IMR-90 (cell line): ENCODE data around the gene LLGL2. TPM values are rescaled to one million over a fixed set of nuclear protein-coding genes. Genes with fewer than 3 reads are reported as not detected.

ENCODE experiments used
- ATAC-seq: fragments of 200-7000 bp; cut with Tn5 transposase; 2 replicates; pipeline ENCODE4 v1.9.1; 2020; ENCODE audit warnings: low read depth, mild to moderate bottlenecking, moderate library complexity
- BruUV-seq: library from RNA; stranded (reverse); fragments of 400-500 nt; replicated peaks from 2 replicates; lab custom pipeline; 2021; lab: Mats Ljungman, UMichigan
- CTCF ChIA-PET: fragments of 300-600 bp; formaldehyde crosslinking; extraction: SDS; loops from one replicate; lab custom pipeline; 2021; ENCODE audit warnings: antibody characterized with exemption; lab: Yijun Ruan, JAX
- POLR2A ChIA-PET: fragments of 300-600 bp; sonication (Branson Sonifier 250); formaldehyde crosslinking; loops from one replicate; lab custom pipeline; 2022; ENCODE audit warnings: antibody characterized with exemption; ENCODE audit not compliant: unreplicated experiment; lab: Charles Lee
- DNase-seq: peaks from one replicate; pipeline ENCODE4 v3.0.0; 2013
- H2AFZ ChIP-seq: replicated peaks from 2 replicates; pipeline ENCODE3; 2013; ENCODE audit warnings: low read length, mild to moderate bottlenecking; ENCODE audit not compliant: poor library complexity
- H2AK5ac ChIP-seq: 2 replicates; pipeline ENCODE4 v1.6.1; 2013; ENCODE audit warnings: low read depth, low read length, inconsistent platforms
- H2AK9ac ChIP-seq: replicated peaks from 2 replicates; pipeline ENCODE3; 2013; ENCODE audit warnings: mild to moderate bottlenecking, low read depth, low read length, moderate library complexity; ENCODE audit not compliant: poor library complexity
- H2BK120ac ChIP-seq: 2 replicates; pipeline ENCODE4 v1.6.1; 2013; ENCODE audit warnings: low read depth, low read length, inconsistent platforms
- H2BK15ac ChIP-seq: 3 replicates; pipeline ENCODE4 v1.6.1; 2013; ENCODE audit warnings: low read depth, low read length, inconsistent platforms
- H2BK20ac ChIP-seq: 2 replicates; pipeline ENCODE4 v1.6.1; 2013; ENCODE audit warnings: low read depth, mild to moderate bottlenecking, inconsistent platforms, low read length, moderate library complexity
- H2BK5ac ChIP-seq: 2 replicates; pipeline ENCODE4 v1.6.1; 2013; ENCODE audit warnings: mild to moderate bottlenecking, low read depth, low read length, inconsistent platforms; ENCODE audit not compliant: poor library complexity, severe bottlenecking
- H3K14ac ChIP-seq: replicated peaks from 2 replicates; pipeline ENCODE4 v1.6.1; 2013; ENCODE audit warnings: low read depth, low read length, inconsistent platforms
- H3K18ac ChIP-seq: 2 replicates; pipeline ENCODE4 v1.6.1; 2013; ENCODE audit warnings: low read depth, low read length, control low read depth
- H3K23ac ChIP-seq: 2 replicates; pipeline ENCODE4 v1.6.1; 2013; ENCODE audit warnings: low read depth, low read length, inconsistent platforms
- H3K27ac ChIP-seq: 2 replicates; pipeline ENCODE4 v1.5.1; 2013; ENCODE audit warnings: mild to moderate bottlenecking, control low read depth, low read length; ENCODE audit not compliant: insufficient read depth
- H3K27me3 ChIP-seq: 2 replicates; pipeline ENCODE4 v1.6.1; 2013; ENCODE audit warnings: low read length; ENCODE audit not compliant: control insufficient read depth, insufficient read depth
- H3K36me3 ChIP-seq: 2 replicates; pipeline ENCODE4 v1.6.1; 2013; ENCODE audit warnings: low read length, mixed read lengths; ENCODE audit not compliant: control insufficient read depth, insufficient read depth
- H3K4ac ChIP-seq: 2 replicates; pipeline ENCODE4 v1.6.1; 2013; ENCODE audit warnings: low read depth, low read length, inconsistent platforms
- H3K4me1 ChIP-seq: 2 replicates; pipeline ENCODE4 v1.6.1; 2013; ENCODE audit warnings: low read length, mixed read lengths; ENCODE audit not compliant: control insufficient read depth, insufficient read depth
- H3K4me2 ChIP-seq: 2 replicates; pipeline ENCODE4 v1.6.1; 2013; ENCODE audit warnings: low read depth, mild to moderate bottlenecking, control low read depth, low read length, moderate library complexity
- H3K4me3 ChIP-seq: 2 replicates; pipeline ENCODE4 v1.5.1; 2013; ENCODE audit warnings: low read depth, mild to moderate bottlenecking, control low read depth, low read length, moderate library complexity; ENCODE audit not compliant: insufficient read depth
- H3K56ac ChIP-seq: 2 replicates; pipeline ENCODE4 v1.6.1; 2013; ENCODE audit warnings: low read length, inconsistent platforms; ENCODE audit not compliant: insufficient read depth; ENCODE audit errors: extremely low read depth
- H3K79me1 ChIP-seq, 2 experiments: 2 replicates each; pipeline ENCODE4 v1.6.1; 2013; ENCODE audit warnings: low read length in 2 of 2, inconsistent platforms in 1 of 2, low read depth in 1 of 2
- H3K9ac ChIP-seq: 2 replicates; pipeline ENCODE4 v1.6.1; 2013; ENCODE audit warnings: low read depth, low read length, control low read depth
- H3K9me1 ChIP-seq: 2 replicates; pipeline ENCODE4 v1.6.1; 2013; ENCODE audit warnings: low read length, inconsistent platforms; ENCODE audit not compliant: insufficient read depth
- H3K9me3 ChIP-seq: 2 replicates; pipeline ENCODE4 v1.6.1; 2013; ENCODE audit warnings: low read length; ENCODE audit not compliant: control insufficient read depth, insufficient read depth
- H4K20me1 ChIP-seq: 2 replicates; pipeline ENCODE4 v1.6.1; 2013; ENCODE audit warnings: low read length, inconsistent platforms; ENCODE audit not compliant: insufficient read depth
- H4K5ac ChIP-seq: 2 replicates; pipeline ENCODE4 v1.6.1; 2013; ENCODE audit warnings: mild to moderate bottlenecking, low read depth, low read length, control low read depth
- H4K8ac ChIP-seq, 2 experiments: 2 replicates each; pipeline ENCODE4 v1.6.1; 2013; ENCODE audit warnings: low read depth in 2 of 2, low read length in 2 of 2, control low read depth in 1 of 2, inconsistent platforms in 1 of 2
- H4K91ac ChIP-seq: 2 replicates; pipeline ENCODE4 v1.6.1; 2013; ENCODE audit warnings: low read depth, low read length, inconsistent platforms; ENCODE audit not compliant: insufficient read depth
- BHLHE40 ChIP-seq: fragments of 150-350 bp; IDR thresholded peaks from 2 replicates; pipeline ENCODE4 v1.6.1; 2016; ENCODE audit warnings: mild to moderate bottlenecking, low read depth, low read length
- CEBPB ChIP-seq: IDR thresholded peaks from 2 replicates; pipeline ENCODE4 v1.6.1; 2012; ENCODE audit warnings: low read depth, low read length, improper control_type of control experiment
- ELK1 ChIP-seq: fragments of 150-350 bp; IDR thresholded peaks from 2 replicates; pipeline ENCODE4 v1.6.1; 2016; ENCODE audit warnings: low read depth, mild to moderate bottlenecking, low read length, moderate library complexity, borderline replicate concordance
- FOS ChIP-seq: fragments of 150-350 bp; IDR thresholded peaks from 2 replicates; pipeline ENCODE4 v1.6.1; 2016; ENCODE audit warnings: low read depth, low read length
- MAZ ChIP-seq: IDR thresholded peaks from 2 replicates; pipeline ENCODE4 v1.6.1; 2012; ENCODE audit warnings: low read depth, mild to moderate bottlenecking, low read length, improper control_type of control experiment, moderate library complexity, borderline replicate concordance
- MXI1 ChIP-seq: IDR thresholded peaks from 2 replicates; pipeline ENCODE4 v1.6.1; 2012; ENCODE audit warnings: low read depth, mild to moderate bottlenecking, low read length, moderate library complexity, borderline replicate concordance
- POLR2A ChIP-seq: IDR thresholded peaks from 2 replicates; pipeline ENCODE4 v1.6.1; 2012; ENCODE audit warnings: mild to moderate bottlenecking, low read depth, low read length
- RAD21 ChIP-seq: IDR thresholded peaks from 2 replicates; pipeline ENCODE4 v1.6.1; 2012; ENCODE audit warnings: low read length, improper control_type of control experiment
- RCOR1 ChIP-seq: IDR thresholded peaks from 2 replicates; pipeline ENCODE4 v1.6.1; 2012; ENCODE audit warnings: mild to moderate bottlenecking, low read length, improper control_type of control experiment; ENCODE audit not compliant: insufficient replicate concordance
- USF2 ChIP-seq: fragments of 150-350 bp; IDR thresholded peaks from 2 replicates; pipeline ENCODE4 v1.6.1; 2017; ENCODE audit warnings: mild to moderate bottlenecking, antibody characterized with exemption, low read length, low read depth
- WGBS, 2 experiments: methylation state at CpG; one replicate each; pipeline versions ENCODE4 v1.1.5 to v1.1.7; 2013; ENCODE audit warnings: missing lambda C conversion rate in 2 of 2; ENCODE audit not compliant: insufficient read length in 1 of 2; ENCODE audit errors: extremely low coverage in 2 of 2; 5-methylcytosine and 5-hydroxymethylcytosine counted together
- dilution Hi-C: fragments of 300-500 bp; cut with HindIII; formaldehyde crosslinking; loops from one replicate; pipeline ENCODE4 v1.14.3; 2018; ENCODE audit warnings: low sequenced_read_pairs; ENCODE audit not compliant: unreplicated experiment
- in situ Hi-C: fragments of 300-500 bp; cut with MboI; formaldehyde crosslinking; loops from 3 replicates; pipeline ENCODE4 v1.14.3; 2019; ENCODE audit warnings: low sequenced_read_pairs, inconsistent platforms, mixed read lengths
- intact Hi-C: fragments of 100-400 bp; cut with micrococcal nuclease; formaldehyde crosslinking; loops from 2 replicates; pipeline ENCODE4 v1.10.0; 2022
- polyA plus RNA-seq, 3 experiments: library from polyadenylated mRNA; depleted of rRNA; stranded (reverse); fragments of >200 nt; gene quantifications; 2 replicates each; pipeline ENCODE4 v1.2.3, GENCODE V29; 2012; ENCODE audit warnings: low replicate concordance in 1 of 3
- total RNA-seq: library from RNA; depleted of rRNA; stranded (reverse); fragments of >200 nt; gene quantifications from 2 replicates; pipeline ENCODE4 v1.2.3, GENCODE V29; 2012

Gene LLGL2
- total and polyA plus RNA-seq, 2 of the 4 experiments (the other 2 are of a cell fraction), result 0.54 to 0.72 TPM

GRCh38 chr17:75502072-75502720, 23.3 kb upstream of the LLGL2 start:
- DNase-seq, result no peak
- no peak overlapping the region for H2AK5ac ChIP-seq
- CTCF ChIA-PET, result no interaction called here

More at GRCh38 chr17:75502072-75502720, 23.3 kb upstream of the LLGL2 start:
- Histone ChIP-seq H2AFZ (no peak overlapping the region), H4K91ac (no peak overlapping the region), H3K27ac (no peak overlapping the region), H3K18ac (no peak overlapping the region), H2BK15ac (no peak overlapping the region), H4K20me1 (no peaks in the 10 kb centered on the region), H3K4me3 (no peak overlapping the region), H3K9ac (no peak overlapping the region), H3K56ac (no peak overlapping the region), H3K9me1 (no peaks in the 10 kb centered on the region), H3K9me3 (no peaks in the 10 kb centered on the region), H4K5ac (no peak overlapping the region), H3K14ac (no peak overlapping the region), H3K36me3 (peaks cover 42% of the 10 kb centered on the region), H4K8ac (no peak overlapping the region), H3K4me1 (no peaks in the 10 kb centered on the region), H2BK120ac (no peak overlapping the region), H3K23ac (no peak overlapping the region), H2AK9ac (no peak overlapping the region), H2BK5ac (no peak overlapping the region), H2BK20ac (no peak overlapping the region), H3K4me2 (no peak overlapping the region), H3K27me3 (no peaks in the 10 kb centered on the region), H3K4ac (no peak overlapping the region), H3K79me1 (no peaks in the 10 kb centered on the region)
- no TSS peak for BruUV-seq
- no peak for ATAC-seq
- POLR2A ChIA-PET, result no interaction called here
- in situ Hi-C loops (no loop called here), dilution Hi-C loops (no loop called here), intact Hi-C loops (no loop called here)
- TF ChIP-seq CEBPB (no peak), FOS (no peak), USF2 (no peak), ELK1 (no peak), RCOR1 (no peak), MXI1 (no peak), BHLHE40 (no peak), MAZ (no peak), POLR2A (no peak), RAD21 (no peak)
- 88% methylated on average over 7 of the region's 40 CpGs; no CpG with 5 or more reads in 1 of the 2 experiments for WGBS, 2 experiments
